NOMO-1 treated with DMSO at 0.1 percent for 48 hours (cell line): ENCODE measurements around the gene ZNF587B.
"Not testable (repeated sequence)": the region's sequence is repeated elsewhere in the genome, so short reads cannot be mapped to it uniquely, and the experiment has no call there.

Experiments
- DNase-seq: peaks from one replicate; lab custom pipeline; 2025; ENCODE audit not compliant: unreplicated experiment; lab: John Stamatoyannopoulos, UW

The ZNF587B gene

GRCh38 chr19:57869655-57870054, 39.6 kb downstream of the ZNF587B start:
- not testable (repeated sequence) for DNase-seq

- no peak for DNase-seq
Observed at GRCh38 chr19:57870225-57870624, 40.1 kb downstream of the ZNF587B start.

GRCh38 chr19:57872450-57872849, 42.4 kb downstream of the ZNF587B start:
- DNase-seq: no peak

GRCh38 chr19:57873883-57874799, 44.0 kb downstream of the ZNF587B start:
- not testable (repeated sequence) for DNase-seq

GRCh38 chr19:57886046-57886445, 55.9 kb downstream of the ZNF587B start:
- no peak for DNase-seq

- DNase-seq: no peak
Observed at GRCh38 chr19:57887195-57887941, 57.3 kb downstream of the ZNF587B start.

- DNase-seq: no peak
Observed at GRCh38 chr19:57888107-57888559, 58.0 kb downstream of the ZNF587B start.

GRCh38 chr19:57888560-57889231, 58.6 kb downstream of the ZNF587B start, which contains the start of gene ZNF814:
Gene ZNF814 (minus strand): TSS chr19:57889037. CDS start chr19:57888802, 235 bp downstream.
- DNase-seq: no peak

GRCh38 chr19:57890706-57891105, 60.6 kb downstream of the ZNF587B start:
- DNase-seq: not testable (repeated sequence)
